ENCODE measurements around the gene FZD8. TPM values are rescaled to one million over a fixed set of nuclear protein-coding genes. Genes with fewer than 3 reads are reported as not detected.

Gene FZD8
- polyA plus RNA-seq, 2 of the 4 experiments (the other 2 are of a cell fraction) = 4.4 to 13.4 TPM

DNA sequence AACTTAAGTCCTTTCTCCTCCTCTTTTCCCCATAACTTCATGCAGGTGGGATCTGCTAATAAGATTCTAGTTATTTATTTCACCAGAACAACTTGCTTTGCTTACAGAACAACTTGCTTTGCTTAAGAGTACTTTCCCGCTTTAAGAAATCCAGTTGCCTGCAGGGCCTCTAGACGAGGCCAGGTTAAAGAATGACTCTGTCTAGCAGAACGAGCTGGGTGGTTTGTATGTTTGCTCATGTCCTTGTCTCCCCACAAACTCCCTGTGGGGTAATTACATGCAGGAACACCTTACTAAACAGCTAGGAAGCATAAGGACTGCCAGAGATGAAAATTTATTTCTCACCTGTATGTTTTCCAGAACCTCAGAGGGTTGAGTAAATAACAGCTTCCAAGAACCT is 8.8 kb upstream of the FZD8 start:
- Histone ChIP-seq H3K27ac (no peak overlapping the region), H3K9me3 (0 out of 3 replicates have a peak, but pooled peaks cover 6% of the 10 kb centered on the region), H3K4me2 (no peak overlapping the region), H3K4me1 (no peaks in the 10 kb centered on the region), H3K4me3 (no peak overlapping the region)
- TF ChIP-seq, protein P1, sequence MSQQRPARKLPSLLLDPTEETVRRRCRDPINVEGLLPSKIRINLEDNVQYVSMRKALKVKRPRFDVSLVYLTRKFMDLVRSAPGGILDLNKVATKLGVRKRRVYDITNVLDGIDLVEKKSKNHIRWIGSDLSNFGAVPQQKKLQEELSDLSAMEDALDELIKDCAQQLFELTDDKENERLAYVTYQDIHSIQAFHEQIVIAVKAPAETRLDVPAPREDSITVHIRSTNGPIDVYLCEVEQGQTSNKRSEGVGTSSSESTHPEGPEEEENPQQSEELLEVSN (IDR thresholded peaks at IDR 0.05; ENCODE audit: borderline replicate concordance, low read depth) = no peak
- TF ChIP-seq SMC3 (IDR thresholded peaks at IDR 0.05) = no peak
- TF ChIP-seq CTCF (IDR thresholded peaks at IDR 0.05) = no peak
- TF ChIP-seq MAZ (IDR thresholded peaks at IDR 0.05; ENCODE audit: borderline replicate concordance, low read depth, low read length) = no peak
- no peak for TF ChIP-seq REST (IDR thresholded peaks at IDR 0.05)
- TF ChIP-seq JUNB (IDR thresholded peaks at IDR 0.05) = no peak
- TF ChIP-seq SREBF2 (IDR thresholded peaks at IDR 0.05) = no peak
- TF ChIP-seq HEYL (CRISPR knock-in tag; IDR thresholded peaks at IDR 0.05) = no peak
- no peak for FAIRE-seq
- no peak for DNase-seq (ENCODE audit: low read depth in 1 of 2, low spot score in 1 of 2)
- CTCF ChIA-PET = interaction anchor here (1.0 kb wide), 1 partner anchor 9 kb away, joined by 3 read pairs; no protein-coding TSS in a partner anchor
- ATAC-seq = no peak
- POLR2A ChIA-PET = interaction anchor here (0.9 kb wide), 1 partner anchor 26 kb away, joined by 3 read pairs; no protein-coding TSS in a partner anchor
- WGBS (ENCODE audit: missing lambda C conversion rate) = 42% methylated on average over 3 of the region's 3 CpGs

- H3K4me3 ChIP-seq = peak overlapping the region; percentile 70
- ATAC-seq = no peak
- ChIA-PET POLR2A (no interaction called here), CTCF (no interaction called here)
- H3K4me1 ChIP-seq = peaks cover 10% of the 10 kb centered on the region
- 49% methylated on average over 13 of the region's 13 CpGs for WGBS (ENCODE audit: missing lambda C conversion rate)
- H3K9me3 ChIP-seq = 0 out of 3 replicates have a peak, but pooled peaks cover 6% of the 10 kb centered on the region
- peak overlapping the region; percentile 72 to 83; a peak in 5 of 6 replicates for H3K27ac ChIP-seq
- DNase-seq (ENCODE audit: low read depth in 1 of 2, low spot score in 1 of 2) = no peak
- peak overlapping the region; percentile 99 for H3K4me2 ChIP-seq
- TF ChIP-seq MAFK (IDR thresholded peaks at IDR 0.05; ENCODE audit: partially characterized antibody) (peak; percentile 98), SREBF2 (IDR thresholded peaks at IDR 0.05) (no peak), NPAS2 (CRISPR knock-in tag; IDR thresholded peaks at IDR 0.05; ENCODE audit: borderline replicate concordance) (no peak), CBX8 (IDR thresholded peaks at IDR 0.05) (no peak), POLR2A (IDR thresholded peaks at IDR 0.05; ENCODE audit: low read length) (no peak), ZSCAN20 (CRISPR knock-in tag; IDR thresholded peaks at IDR 0.05) (no peak)
- TF ChIP-seq, protein P2, sequence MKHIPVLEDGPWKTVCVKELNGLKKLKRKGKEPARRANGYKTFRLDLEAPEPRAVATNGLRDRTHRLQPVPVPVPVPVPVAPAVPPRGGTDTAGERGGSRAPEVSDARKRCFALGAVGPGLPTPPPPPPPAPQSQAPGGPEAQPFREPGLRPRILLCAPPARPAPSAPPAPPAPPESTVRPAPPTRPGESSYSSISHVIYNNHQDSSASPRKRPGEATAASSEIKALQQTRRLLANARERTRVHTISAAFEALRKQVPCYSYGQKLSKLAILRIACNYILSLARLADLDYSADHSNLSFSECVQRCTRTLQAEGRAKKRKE (CRISPR knock-in tag; IDR thresholded peaks at IDR 0.05; ENCODE audit: low read depth) = no peak
- no peak for FAIRE-seq
Observed at GRCh38 chr10:35644050-35644950, 2.2 kb upstream of the FZD8 start.

All from A549 (cell line).